ENCODE measurements around the gene UNC5B.

The UNC5B gene

DNA sequence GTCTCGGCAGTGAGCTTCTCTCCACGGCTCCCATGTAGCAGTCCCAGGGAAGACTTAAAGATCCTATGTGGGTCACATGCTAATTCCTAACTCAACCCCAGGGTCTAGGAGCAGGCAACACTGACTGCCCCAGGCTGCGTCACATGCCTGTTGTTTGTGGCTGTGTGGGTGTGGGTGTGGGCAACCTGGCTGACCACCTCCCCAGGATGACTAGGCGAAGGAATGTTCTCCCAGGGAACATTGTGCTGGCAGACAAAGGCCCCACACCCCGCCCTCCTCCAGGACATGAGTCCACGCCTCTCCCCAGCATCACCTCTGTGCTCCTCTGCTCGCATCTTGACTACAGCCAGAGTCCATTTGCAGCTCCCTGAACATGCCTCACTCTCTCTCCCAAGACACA lies 137.0 kb downstream of the UNC5B start:
- DNase-seq, result no peak

DNA sequence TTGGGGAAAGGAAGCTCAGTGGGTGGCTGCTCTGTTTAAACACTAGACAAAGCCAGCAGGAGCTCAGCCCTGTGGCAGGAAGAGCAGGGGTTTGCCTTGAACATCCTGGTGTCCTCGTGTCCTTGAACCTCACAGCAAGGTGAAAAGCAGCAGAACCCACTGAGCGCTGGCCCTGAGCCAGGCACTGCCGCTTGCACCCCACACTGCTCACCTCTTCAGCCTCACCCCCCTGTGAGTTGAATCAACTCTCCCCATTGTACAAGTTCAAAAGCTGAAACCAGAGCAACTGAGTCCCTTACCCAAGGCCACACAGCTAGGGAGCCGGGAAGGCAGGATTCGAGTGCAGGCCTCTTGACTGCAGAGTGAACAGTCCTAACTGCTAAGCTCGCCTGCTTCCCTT lies 138.7 kb downstream of the UNC5B start:
- DNase-seq, result no peak

DNA sequence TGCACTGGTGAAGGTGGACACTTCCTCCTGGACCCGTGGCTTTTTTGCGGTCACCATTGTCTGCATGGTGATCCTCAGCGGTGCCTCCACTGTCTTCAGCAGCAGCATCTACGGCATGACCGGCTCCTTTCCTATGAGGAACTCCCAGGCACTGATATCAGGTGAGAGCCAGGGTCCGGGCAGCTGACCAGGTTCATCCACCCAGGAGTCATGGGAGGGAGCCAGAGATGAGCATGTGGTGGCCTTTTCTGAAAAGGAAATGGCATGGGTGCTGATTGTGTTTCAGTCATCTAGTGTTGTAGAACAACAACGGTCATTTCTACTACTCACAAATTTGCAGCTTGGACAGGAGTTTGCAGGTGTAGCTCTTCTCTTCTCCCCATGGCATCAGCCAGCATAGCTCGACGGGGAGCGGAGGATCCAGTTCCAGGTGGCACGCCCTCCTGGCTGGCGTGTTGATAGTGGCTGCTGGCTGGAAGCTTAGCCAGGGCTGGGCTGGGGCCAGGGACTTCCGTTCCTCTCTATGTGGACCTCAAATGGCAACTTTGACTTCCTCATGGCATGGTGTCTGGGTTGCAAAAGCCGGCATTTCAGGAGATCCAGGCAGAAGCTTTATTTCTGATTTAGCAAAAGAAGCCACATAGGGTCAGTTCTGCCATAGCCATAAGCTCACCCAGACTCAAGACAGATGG lies 139.4 kb downstream of the UNC5B start:
- DNase-seq, result no peak

All from CD4-positive, alpha-beta T cell treated with Interleukin-4 for 1 hour (primary cell).